Motor neuron (in vitro differentiated cells): ENCODE data around the gene HBA1. TPM values are rescaled to one million over a fixed set of nuclear protein-coding genes. Genes with fewer than 3 reads are reported as not detected.
"Not testable (repeated sequence)": the region's sequence is repeated elsewhere in the genome, so short reads cannot be mapped to it uniquely, and the experiment has no call there.

Experiments used
- ATAC-seq, 8 experiments: fragments of 200-7000 bp; cut with Tn5 transposase; replicated peaks in 6 of 8; 2 replicates each; pipeline ENCODE4 v1.8.0; 2021; ENCODE audit warnings: mild to moderate bottlenecking in 8 of 8, moderate library complexity in 8 of 8
- H3K27ac ChIP-seq, 2 donors: fragments of 250-450 bp; sonication (Bioruptor Pico); 2 replicates each; pipeline ENCODE4 v1.9.0; 2021; ENCODE audit warnings: antibody characterized with exemption in 2 of 2, mild to moderate bottlenecking in 2 of 2, moderate library complexity in 1 of 2
- H3K4me1 ChIP-seq, 2 donors: fragments of 250-450 bp; sonication (Bioruptor Pico); replicated peaks in 1 of 2; 2 replicates each; pipeline ENCODE4 v1.6.1; 2021; ENCODE audit warnings: antibody characterized with exemption in 2 of 2, mild to moderate bottlenecking in 2 of 2, moderate library complexity in 1 of 2
- H3K4me3 ChIP-seq, 5 donors: fragments of 250-450 bp; sonication (Bioruptor Pico); 2 replicates each; pipeline ENCODE4 v1.9.0; 2021; ENCODE audit warnings: antibody characterized with exemption in 5 of 5, mild to moderate bottlenecking in 5 of 5, moderate library complexity in 4 of 5
- WGBS, 10 experiments: fragments of 450-650 bp; shearing (Covaris generic); methylation state at CpG; one replicate each; pipeline ENCODE4 v1.0.0; 2022; 5-methylcytosine and 5-hydroxymethylcytosine counted together
- in situ Hi-C, 9 experiments: fragments of 400-800 bp; cut with MboI; loops; one replicate each; pipeline ENCODE4 v1.15.0; 2021; ENCODE audit warnings: low sequenced_read_pairs in 9 of 9, low pct_unique_long_range_greater_than_20kb in 2 of 9; ENCODE audit not compliant: unreplicated experiment in 9 of 9
- total RNA-seq, 8 experiments: library from RNA; unstranded; fragments of 300-600 nt; gene quantifications; 2 replicates each; pipeline versions ENCODE4 v1.2.3 to v1.2.4, GENCODE V29; 2022

HBA1 gene
- total RNA-seq, 8 experiments from 2014 or later: 2.2 to 6.5 (median 3.1) TPM; not detected in 5

GRCh38 chr16:181565-182021 is 5.1 kb downstream of the HBA1 start:
- peak in 2 of 8 experiments; percentile 3 to 4 for ATAC-seq

GRCh38 chr16:183005-183404 is 6.5 kb downstream of the HBA1 start:
- 100% methylated on average over 1 to 2 of the region's 7 CpGs; no CpG with 5 or more reads in 6 of the 10 experiments for WGBS, 10 experiments
- Histone ChIP-seq H3K4me1 (peaks cover 0 to 6% of the 10 kb centered on the region in 2 donors), H3K27ac (no peak overlapping the region), H3K4me3 (no peak overlapping the region)
- in situ Hi-C loops: no loop called here
- no peak for ATAC-seq

More at GRCh38 chr16:181565-182021, 5.1 kb downstream of the HBA1 start:
- no peak overlapping the region for H3K27ac ChIP-seq
- peak overlapping the region in 3 of 5 donors; percentile 34 to 45 (median 44) for H3K4me3 ChIP-seq
- WGBS, 10 experiments: 0 to 40% (median 17%) methylated on average over 1 to 2 of the region's 22 CpGs; no CpG with 5 or more reads in 7 of the 10 experiments
- in situ Hi-C loops: no loop called here
- H3K4me1 ChIP-seq: peaks cover 2 to 6% of the 10 kb centered on the region in 2 donors

DNA sequence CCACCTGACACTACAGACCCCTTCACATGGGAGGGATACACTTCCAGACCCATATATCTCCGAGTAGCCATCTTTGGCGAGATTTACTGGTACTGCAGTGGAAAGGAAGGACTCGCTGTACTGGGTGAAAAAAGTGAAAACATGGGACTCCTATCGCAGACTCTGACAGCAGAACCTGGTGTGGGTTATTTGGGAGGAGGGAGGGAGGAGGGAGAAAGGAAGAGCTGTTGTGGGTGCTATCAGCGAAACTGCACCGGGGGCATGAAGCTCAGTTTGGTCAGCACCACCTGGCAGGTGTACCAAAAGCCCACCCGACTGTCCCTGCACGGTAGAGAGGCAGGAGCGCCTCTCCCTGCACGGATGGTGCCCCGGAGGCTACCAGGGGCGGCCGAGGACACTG is 8.7 kb downstream of the HBA1 start:
- no peak overlapping the region for H3K4me3 ChIP-seq
- ATAC-seq: no peak
- in situ Hi-C loops: no loop called here
- H3K27ac ChIP-seq: no peak overlapping the region
- WGBS, 10 experiments: 59 to 100% (median 81%) methylated on average over 2 to 5 of the region's 13 CpGs; no CpG with 5 or more reads in 5 of the 10 experiments
- peaks cover 0 to 6% of the 10 kb centered on the region in 2 donors for H3K4me1 ChIP-seq

GRCh38 chr16:185691-186090 is 9.2 kb downstream of the HBA1 start:
- in situ Hi-C loops: no loop called here
- no peak for ATAC-seq
- Histone ChIP-seq H3K27ac (no peak overlapping the region), H3K4me1 (peaks cover 0 to 5% of the 10 kb centered on the region in 2 donors), H3K4me3 (no peak overlapping the region)
- WGBS, 10 experiments: 0 to 100% (median 67%) methylated on average over 1 of the region's 11 CpGs; no CpG with 5 or more reads in 4 of the 10 experiments

DNA sequence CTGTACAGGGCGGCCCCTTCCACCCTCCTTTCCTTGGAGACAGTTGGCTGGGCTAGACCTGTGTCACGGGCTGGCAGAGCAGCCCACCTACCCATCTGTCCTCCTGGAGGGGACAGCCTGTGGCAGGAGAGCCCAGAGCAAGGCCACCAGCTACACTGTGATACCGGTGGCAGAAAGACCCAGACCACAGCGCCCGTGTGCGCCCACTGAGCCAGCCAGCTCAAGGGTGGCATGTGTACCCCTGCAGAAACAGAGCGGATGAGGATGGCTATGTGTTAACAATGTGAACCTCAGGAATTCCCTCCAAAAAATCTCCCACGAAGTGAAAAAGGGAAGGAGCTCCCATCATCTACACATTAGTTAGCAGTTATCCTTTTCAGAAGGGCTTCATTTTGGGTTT is 10.8 kb downstream of the HBA1 start:
- Histone ChIP-seq H3K27ac (no peak overlapping the region), H3K4me1 (no peaks in the 10 kb centered on the region), H3K4me3 (no peak overlapping the region)
- WGBS, 10 experiments: 94 to 100% (median 98%) methylated on average over 1 to 5 of the region's 8 CpGs; no CpG with 5 or more reads in 6 of the 10 experiments
- ATAC-seq: no peak
- in situ Hi-C loops: no loop called here

DNA sequence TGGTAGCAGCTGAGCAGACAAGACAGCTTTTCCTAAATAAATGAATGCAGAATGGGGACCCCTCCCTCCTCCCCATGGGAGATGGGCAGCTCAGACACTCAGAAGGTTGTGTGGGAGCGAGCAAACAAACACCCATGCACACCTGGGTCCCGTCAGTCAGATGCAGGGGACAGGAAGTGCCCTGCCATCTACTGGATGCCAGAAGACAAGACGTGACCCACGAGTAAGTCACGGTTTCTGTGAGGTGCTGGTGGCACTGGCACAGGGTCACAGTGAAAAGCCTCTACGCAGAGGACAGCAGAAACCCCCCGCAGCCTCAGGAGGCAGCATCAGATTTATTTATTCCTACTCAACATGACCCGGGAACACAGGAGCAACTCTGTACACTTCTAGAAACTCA is 12.2 kb downstream of the HBA1 start:
- ATAC-seq: no peak

DNA sequence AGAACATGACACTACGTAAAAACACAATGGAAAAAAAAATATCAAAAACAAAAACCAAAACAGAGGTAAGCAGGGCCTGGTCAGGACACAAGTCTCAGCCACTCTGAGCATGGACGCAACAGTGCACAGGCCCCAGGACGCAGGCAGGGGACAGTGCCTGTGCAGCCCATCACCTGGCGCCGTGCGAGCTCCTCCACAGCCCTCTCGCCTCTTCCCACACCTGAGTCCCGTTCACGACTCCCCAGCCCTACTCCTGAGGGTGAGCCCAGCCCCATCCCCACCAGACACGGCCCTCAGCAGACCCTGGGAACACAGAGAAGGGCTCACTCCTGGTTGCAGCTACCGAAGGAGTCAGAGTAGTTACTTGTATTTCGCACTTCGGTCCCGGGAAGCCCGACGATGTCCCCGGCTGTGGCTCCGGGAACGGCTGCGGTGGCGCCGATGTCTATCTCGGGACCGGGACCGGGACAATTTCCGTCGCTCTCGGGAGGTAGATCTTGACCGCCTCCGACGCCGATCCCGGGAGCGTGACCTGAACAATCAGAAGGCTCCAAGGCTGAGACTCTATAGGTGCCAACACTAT is 13.2 kb downstream of the HBA1 start:
- peak in 1 of 8 experiments; percentile 5 for ATAC-seq
- WGBS, 10 experiments: 96 to 100% (median 100%) methylated on average over 1 to 14 of the region's 34 CpGs; no CpG with 5 or more reads in 3 of the 10 experiments
- Histone ChIP-seq H3K27ac (no peak overlapping the region), H3K4me1 (no peaks in the 10 kb centered on the region), H3K4me3 (no peak overlapping the region)
- in situ Hi-C loops: no loop called here

More for the DNA sequence above, 12.2 kb downstream of the HBA1 start:
- 70 to 100% (median 93%) methylated on average over 2 to 5 of the region's 8 CpGs; no CpG with 5 or more reads in 3 of the 10 experiments for WGBS, 10 experiments
- no peak overlapping the region for H3K4me3 ChIP-seq
- H3K27ac ChIP-seq: no peak overlapping the region
- in situ Hi-C loops: no loop called here
- H3K4me1 ChIP-seq: no peaks in the 10 kb centered on the region

DNA sequence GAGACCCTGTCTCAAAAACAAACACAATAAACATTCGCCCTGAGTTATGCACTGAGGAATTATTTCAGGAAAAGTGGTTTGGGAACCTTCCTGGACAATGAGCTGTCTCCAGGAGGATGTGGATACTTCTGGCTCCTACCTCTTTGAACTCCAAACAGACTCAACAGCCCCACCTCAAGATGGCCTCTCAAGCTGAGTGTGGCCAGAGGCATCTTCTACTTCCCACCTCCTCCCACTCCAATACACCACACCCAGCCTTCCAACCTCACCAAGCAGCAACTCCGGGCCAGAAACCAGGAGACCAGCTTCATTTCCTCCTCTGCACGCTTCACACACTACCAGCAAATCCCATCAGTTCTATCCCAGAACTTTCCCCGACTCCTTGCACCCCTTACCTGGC is 15.4 kb downstream of the HBA1 start:
- in situ Hi-C loops: no loop called here
- ATAC-seq: peak in 3 of 8 experiments; percentile 20 to 92 (median 72)
- no peak overlapping the region for H3K4me3 ChIP-seq
- no peaks in the 10 kb centered on the region for H3K4me1 ChIP-seq
- 79 to 100% (median 100%) methylated on average over 2 to 4 of the region's 4 CpGs; no CpG with 5 or more reads in 6 of the 10 experiments for WGBS, 10 experiments
- H3K27ac ChIP-seq: no peak overlapping the region

DNA sequence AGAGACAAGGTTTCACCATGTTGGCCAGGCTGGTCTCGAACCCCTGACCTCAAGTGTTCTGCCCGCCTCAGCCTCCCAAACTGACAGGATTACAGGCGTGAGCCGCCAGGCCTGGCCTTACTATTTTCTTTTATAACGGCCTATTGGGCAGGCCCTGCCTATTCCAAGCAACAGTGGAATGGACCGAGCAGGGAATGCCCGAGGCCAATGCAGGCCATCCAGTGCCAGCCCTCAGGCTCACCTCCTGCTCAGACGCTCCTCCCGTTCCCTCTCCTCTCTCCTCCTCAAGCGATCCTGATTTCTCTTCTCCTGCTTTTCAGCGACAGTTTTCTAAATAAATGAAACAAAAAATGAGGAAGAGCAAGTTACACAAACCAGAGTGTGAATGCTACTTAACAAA is 16.2 kb downstream of the HBA1 start:
- WGBS, 10 experiments: 88 to 100% (median 96%) methylated on average over 2 to 10 of the region's 11 CpGs; no CpG with 5 or more reads in 4 of the 10 experiments
- in situ Hi-C loops: no loop called here
- Histone ChIP-seq H3K4me3 (no peak overlapping the region), H3K27ac (no peak overlapping the region), H3K4me1 (no peaks in the 10 kb centered on the region)
- ATAC-seq: no peak

DNA sequence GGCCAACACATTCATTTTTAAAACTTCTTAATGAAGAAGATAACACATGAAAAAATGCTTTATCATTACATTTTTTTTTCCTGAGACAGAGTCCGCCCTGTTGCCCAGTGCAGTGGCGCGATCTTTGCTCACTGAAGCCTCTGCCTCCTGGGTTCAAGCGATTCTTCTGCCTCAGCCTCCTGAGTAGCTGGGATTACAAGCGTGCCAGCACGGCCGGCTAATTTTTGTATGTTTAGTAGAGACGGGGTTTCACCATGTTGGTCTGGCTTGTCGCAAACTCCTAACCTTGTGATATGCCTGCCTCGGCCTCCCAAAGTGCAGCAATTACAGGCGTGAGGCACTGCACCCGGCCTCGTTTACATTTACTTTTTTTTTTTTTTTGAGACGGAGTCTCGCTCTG is 17.0 kb downstream of the HBA1 start:
- no peak overlapping the region for H3K27ac ChIP-seq
- ATAC-seq: no peak
- 81 to 100% (median 95%) methylated on average over 2 to 8 of the region's 15 CpGs; no CpG with 5 or more reads in 3 of the 10 experiments for WGBS, 10 experiments
- in situ Hi-C loops: no loop called here
- no peak overlapping the region for H3K4me3 ChIP-seq
- H3K4me1 ChIP-seq: no peaks in the 10 kb centered on the region

- no peak for ATAC-seq
- Histone ChIP-seq H3K4me3 (no peak overlapping the region), H3K4me1 (no peaks in the 10 kb centered on the region), H3K27ac (no peak overlapping the region)
- in situ Hi-C loops: no loop called here
- WGBS, 10 experiments: 96 to 100% (median 100%) methylated on average over 1 to 5 of the region's 6 CpGs; no CpG with 5 or more reads in 5 of the 10 experiments
Observed at GRCh38 chr16:194516-194915, 18.0 kb downstream of the HBA1 start.

DNA sequence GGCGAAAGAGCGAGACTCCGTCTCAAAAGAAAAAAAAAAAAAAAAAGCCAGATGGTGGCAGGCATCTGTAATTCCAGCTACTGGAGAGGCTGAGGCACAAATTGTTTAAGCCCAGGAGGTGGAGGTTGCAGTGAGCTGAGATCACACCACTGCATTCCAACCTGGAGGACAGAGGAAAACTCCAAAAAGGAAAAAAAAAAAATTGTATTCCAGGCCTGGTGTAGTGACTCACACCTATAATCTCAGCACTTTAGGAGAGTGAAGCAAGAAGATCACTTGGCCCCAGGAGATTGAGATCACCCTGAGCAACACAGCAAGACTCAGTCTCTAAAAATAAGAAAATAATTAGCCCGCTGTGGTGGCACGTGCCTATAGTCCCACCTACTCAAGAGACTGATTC is 23.9 kb downstream of the HBA1 start:
- peak in 5 of 8 experiments; percentile 22 to 84 (median 35) for ATAC-seq
- Histone ChIP-seq H3K4me3 (no peak overlapping the region), H3K4me1 (no peaks in the 10 kb centered on the region), H3K27ac (no peak overlapping the region)
- in situ Hi-C loops: no loop called here
- 80 to 100% (median 100%) methylated on average over 1 of the region's 5 CpGs; no CpG with 5 or more reads in 7 of the 10 experiments for WGBS, 10 experiments

GRCh38 chr16:203246-203645 is 26.8 kb downstream of the HBA1 start:
- H3K27ac ChIP-seq: no peak overlapping the region
- H3K4me3 ChIP-seq: no peak overlapping the region
- in situ Hi-C loops: no loop called here
- no peaks in the 10 kb centered on the region for H3K4me1 ChIP-seq
- 100% methylated on average over 1 to 4 of the region's 4 CpGs; no CpG with 5 or more reads in 5 of the 10 experiments for WGBS, 10 experiments
- no peak for ATAC-seq

- WGBS, 10 experiments: 76 to 100% (median 98%) methylated on average over 1 to 5 of the region's 9 CpGs; no CpG with 5 or more reads in 2 of the 10 experiments
- H3K4me3 ChIP-seq, H3K4me1 ChIP-seq, in situ Hi-C loops, H3K27ac ChIP-seq, ATAC-seq: not testable (repeated sequence)
Observed at GRCh38 chr16:204046-204445, 27.6 kb downstream of the HBA1 start.
